ACC112 (cell line): Measurements from ENCODE around the gene RAB31.

ENCODE experiments used
- H2AFZ ChIP-seq: fragments of 200-600 bp; sonication (generic); one replicate; pipeline ENCODE4 v1.6.0; 2017; ENCODE audit warnings: antibody characterized with exemption, low read length; ENCODE audit not compliant: unreplicated experiment
- H3K27ac ChIP-seq: fragments of 200-600 bp; sonication (generic); 2 replicates; pipeline ENCODE4 v1.5.1; 2014; ENCODE audit warnings: low read depth, mild to moderate bottlenecking, antibody characterized with exemption, low read length, moderate library complexity
- H3K27me3 ChIP-seq: fragments of 200-600 bp; sonication (generic); 2 replicates; pipeline ENCODE4 v1.6.1; 2014; ENCODE audit warnings: mild to moderate bottlenecking, antibody characterized with exemption, low read length, moderate library complexity, mixed read lengths; ENCODE audit not compliant: insufficient read depth
- H3K36me3 ChIP-seq: fragments of 200-600 bp; sonication (generic); 2 replicates; pipeline ENCODE4 v1.6.1; 2016; ENCODE audit warnings: mild to moderate bottlenecking, antibody characterized with exemption, low read length, moderate library complexity, mixed read lengths; ENCODE audit not compliant: insufficient read depth
- H3K4me1 ChIP-seq: fragments of 200-600 bp; sonication (generic); one replicate; pipeline ENCODE4 v1.6.1; 2016; ENCODE audit warnings: low read length, mixed read lengths; ENCODE audit not compliant: insufficient read depth, unreplicated experiment, control insufficient read depth
- H3K4me3 ChIP-seq: fragments of 200-600 bp; sonication (generic); 2 replicates; pipeline ENCODE4 v1.5.1; 2014; ENCODE audit warnings: mild to moderate bottlenecking, low read depth, low read length
- H3K79me2 ChIP-seq: fragments of 200-600 bp; sonication (generic); one replicate; pipeline ENCODE4 v1.6.0; 2016; ENCODE audit warnings: low read length; ENCODE audit not compliant: control insufficient read depth, unreplicated experiment, insufficient read depth

Gene RAB31

DNA sequence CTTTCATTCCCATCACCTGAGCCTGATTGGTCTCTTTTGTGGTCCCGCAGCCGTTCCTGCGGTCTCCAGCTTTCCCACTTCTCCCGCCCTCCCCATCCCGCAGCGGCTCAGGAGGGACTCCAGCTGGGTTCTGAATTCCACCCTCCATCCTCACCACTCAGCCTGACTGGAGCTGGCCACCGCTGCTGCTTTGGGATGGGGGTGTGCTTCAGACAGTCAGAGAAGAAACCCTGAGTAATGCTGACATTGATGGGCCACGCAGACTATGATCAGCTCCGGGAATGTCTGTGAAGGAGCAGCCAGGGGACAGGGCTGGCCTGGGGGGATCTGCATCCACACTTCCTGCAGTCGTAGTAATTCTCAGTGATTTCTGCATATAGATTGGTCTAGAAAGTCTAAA is 131.8 kb downstream of the RAB31 start:
- no peaks in the 10 kb centered on the region for H3K79me2 ChIP-seq
- H3K27me3 ChIP-seq, result no peaks in the 10 kb centered on the region
- H3K27ac ChIP-seq, result no peak overlapping the region
- H3K4me1 ChIP-seq, result no peaks in the 10 kb centered on the region
- H3K4me3 ChIP-seq, result no peak overlapping the region
- no peak overlapping the region for H2AFZ ChIP-seq
- no peaks in the 10 kb centered on the region for H3K36me3 ChIP-seq

DNA sequence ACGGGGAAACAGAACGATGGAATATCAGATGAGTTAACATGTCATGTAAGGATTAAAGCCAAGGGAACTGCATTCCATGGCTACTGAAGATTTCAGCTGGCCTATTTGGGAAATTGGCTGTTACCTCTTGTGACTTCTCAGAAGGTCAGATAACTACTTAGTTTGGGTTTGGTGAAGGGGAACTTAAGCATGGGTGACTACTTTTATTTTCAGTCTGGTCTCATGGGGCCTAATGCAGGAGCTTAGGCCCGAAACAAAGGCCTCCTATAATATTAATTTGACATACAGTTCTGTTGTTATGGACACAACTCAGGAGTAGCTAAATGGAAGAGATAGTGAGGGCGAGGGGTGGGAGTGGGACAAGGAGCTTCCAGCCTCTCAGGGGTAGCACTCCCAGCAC is 133.7 kb downstream of the RAB31 start:
- Histone ChIP-seq H2AFZ (no peak overlapping the region), H3K36me3 (no peaks in the 10 kb centered on the region), H3K79me2 (no peaks in the 10 kb centered on the region), H3K27me3 (no peaks in the 10 kb centered on the region), H3K4me3 (no peak overlapping the region), H3K27ac (no peak overlapping the region), H3K4me1 (peaks cover 8% of the 10 kb centered on the region)

DNA sequence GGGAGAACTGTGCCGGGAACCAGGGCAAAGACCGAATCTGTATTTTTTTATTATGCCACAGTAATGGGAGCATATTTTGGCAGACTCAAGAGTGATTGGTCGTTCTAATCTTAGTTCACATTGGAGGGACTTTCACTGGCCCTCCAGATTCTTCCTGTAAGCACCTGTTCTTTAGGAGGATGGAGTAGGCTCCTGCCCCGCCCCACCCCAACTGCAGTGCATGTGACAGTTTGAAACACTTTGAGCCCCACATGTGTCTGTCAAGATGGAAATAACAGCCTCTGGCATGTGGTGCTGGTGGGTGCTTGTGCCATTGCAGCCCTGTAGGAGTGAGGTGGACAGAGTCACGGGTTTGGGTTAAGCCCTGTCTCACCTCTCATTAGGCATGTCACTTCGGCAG is 134.3 kb downstream of the RAB31 start:
- Histone ChIP-seq H3K4me1 (peaks cover 10% of the 10 kb centered on the region), H3K27ac (no peak overlapping the region), H3K36me3 (no peaks in the 10 kb centered on the region), H3K27me3 (no peaks in the 10 kb centered on the region), H3K79me2 (no peaks in the 10 kb centered on the region), H3K4me3 (no peak overlapping the region), H2AFZ (no peak overlapping the region)

DNA sequence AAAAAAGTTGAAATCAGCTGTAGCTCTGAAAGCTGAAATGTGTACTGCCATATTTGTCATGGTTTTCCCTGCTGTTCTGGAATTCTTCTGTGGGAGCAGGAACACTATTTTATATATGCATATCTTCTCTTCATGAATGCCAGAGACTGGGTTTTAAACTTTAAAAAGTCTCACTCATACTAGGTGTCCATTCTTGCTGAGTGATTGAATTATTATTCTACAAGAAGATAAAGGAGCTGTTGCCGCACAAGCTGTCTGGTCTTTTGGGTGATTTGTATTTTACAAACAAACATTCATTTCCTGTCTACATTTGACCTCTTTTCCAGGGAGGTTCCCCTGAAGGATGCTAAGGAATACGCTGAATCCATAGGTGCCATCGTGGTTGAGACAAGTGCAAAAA is 137.2 kb downstream of the RAB31 start:
- Histone ChIP-seq H3K79me2 (no peaks in the 10 kb centered on the region), H3K4me1 (peaks cover 14% of the 10 kb centered on the region), H3K27ac (no peak overlapping the region), H2AFZ (no peak overlapping the region), H3K36me3 (no peaks in the 10 kb centered on the region), H3K4me3 (no peak overlapping the region), H3K27me3 (no peaks in the 10 kb centered on the region)

DNA sequence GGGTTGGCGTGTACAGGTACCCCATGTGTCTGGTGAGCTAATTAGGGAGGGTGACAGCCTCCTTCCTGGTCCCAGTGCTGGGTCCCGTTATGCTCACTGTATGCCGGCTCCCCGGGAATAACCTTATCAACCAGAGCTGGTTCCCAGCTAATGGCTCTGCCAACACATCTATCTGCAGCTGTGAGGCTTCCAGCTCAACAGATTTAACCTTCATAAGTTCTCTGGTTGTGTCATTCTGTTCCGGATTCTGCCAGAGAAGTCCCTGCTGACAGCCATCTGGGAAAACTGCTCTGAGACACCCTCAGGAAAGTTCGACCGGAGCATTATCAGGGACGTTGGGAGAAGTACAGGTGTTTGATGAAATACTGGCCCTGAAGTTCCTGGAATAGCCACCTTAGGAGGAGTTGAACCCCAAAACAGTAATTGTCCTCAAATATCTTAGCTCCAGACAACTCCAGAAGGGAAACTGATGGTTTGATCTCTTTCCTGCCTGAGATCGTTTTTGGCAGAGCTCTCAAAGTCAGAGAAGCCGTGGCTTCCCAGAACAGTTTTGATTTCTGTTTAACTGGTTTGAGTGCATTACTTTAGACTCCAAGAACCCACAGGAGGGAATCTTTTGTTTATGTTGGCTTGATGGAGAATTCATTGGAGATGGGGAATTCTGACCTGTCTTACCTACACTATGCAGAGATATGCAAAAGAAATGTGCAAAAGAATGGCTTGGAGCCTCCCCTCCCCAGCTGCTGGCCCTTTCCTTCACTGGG is 138.2 kb downstream of the RAB31 start:
- H3K4me1 ChIP-seq, result peaks cover 20% of the 10 kb centered on the region
- no peak overlapping the region for H3K27ac ChIP-seq
- no peaks in the 10 kb centered on the region for H3K79me2 ChIP-seq
- no peak overlapping the region for H2AFZ ChIP-seq
- no peaks in the 10 kb centered on the region for H3K36me3 ChIP-seq
- no peak overlapping the region for H3K4me3 ChIP-seq
- no peaks in the 10 kb centered on the region for H3K27me3 ChIP-seq

DNA sequence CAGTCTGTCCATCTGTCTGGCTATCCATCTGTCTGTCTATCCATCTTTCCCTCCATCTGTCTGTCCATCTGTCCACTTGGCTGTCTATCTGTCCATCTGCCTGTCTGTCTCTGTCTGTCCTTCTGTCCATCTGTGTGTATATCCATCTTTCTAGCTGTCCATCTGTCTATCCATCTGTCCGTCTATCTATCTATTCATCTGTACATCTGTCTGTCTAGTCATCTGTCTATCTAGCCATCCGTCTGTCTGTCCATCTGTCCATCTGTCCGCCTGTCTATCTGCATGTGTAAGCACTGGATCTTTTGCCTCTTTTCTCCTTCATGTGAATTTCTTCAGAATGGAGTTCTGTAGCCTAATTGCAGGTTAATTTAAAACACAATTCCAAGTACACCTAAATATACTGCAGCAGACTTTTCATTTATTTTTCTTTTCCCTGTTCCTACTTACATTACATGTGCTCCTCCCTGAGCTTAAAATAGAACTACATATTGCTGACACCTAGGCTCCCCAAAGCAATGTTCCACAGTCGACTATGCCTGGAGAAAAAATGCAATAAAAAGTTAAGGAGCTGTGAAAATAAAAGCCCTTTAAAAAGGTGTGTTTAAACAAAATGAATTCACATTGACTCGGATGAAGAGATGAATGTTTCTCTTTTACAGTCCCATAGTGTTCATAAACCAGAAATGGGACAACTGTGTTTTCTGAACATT is 140.2 kb downstream of the RAB31 start:
- H3K36me3 ChIP-seq, result no peaks in the 10 kb centered on the region

GRCh38 chr18:9849407-9850283 is 141.5 kb downstream of the RAB31 start:
- Histone ChIP-seq H3K4me3 (no peak overlapping the region), H3K27ac (no peak overlapping the region), H3K4me1 (peaks cover 32% of the 10 kb centered on the region), H2AFZ (no peak overlapping the region), H3K36me3 (no peaks in the 10 kb centered on the region), H3K79me2 (no peaks in the 10 kb centered on the region), H3K27me3 (no peaks in the 10 kb centered on the region)

More for the DNA sequence above, 140.2 kb downstream of the RAB31 start:
- H3K79me2 ChIP-seq, result no peaks in the 10 kb centered on the region
- H3K4me1 ChIP-seq, result peaks cover 30% of the 10 kb centered on the region
- no peak overlapping the region for H3K27ac ChIP-seq
- no peak overlapping the region for H3K4me3 ChIP-seq
- no peak overlapping the region for H2AFZ ChIP-seq
- no peaks in the 10 kb centered on the region for H3K27me3 ChIP-seq

GRCh38 chr18:9850309-9850708 is 142.2 kb downstream of the RAB31 start:
- H3K79me2 ChIP-seq, result no peaks in the 10 kb centered on the region
- H3K27ac ChIP-seq, result no peak overlapping the region
- no peak overlapping the region for H3K4me3 ChIP-seq
- no peak overlapping the region for H2AFZ ChIP-seq
- no peaks in the 10 kb centered on the region for H3K27me3 ChIP-seq
- H3K36me3 ChIP-seq, result no peaks in the 10 kb centered on the region
- H3K4me1 ChIP-seq, result peaks cover 38% of the 10 kb centered on the region

DNA sequence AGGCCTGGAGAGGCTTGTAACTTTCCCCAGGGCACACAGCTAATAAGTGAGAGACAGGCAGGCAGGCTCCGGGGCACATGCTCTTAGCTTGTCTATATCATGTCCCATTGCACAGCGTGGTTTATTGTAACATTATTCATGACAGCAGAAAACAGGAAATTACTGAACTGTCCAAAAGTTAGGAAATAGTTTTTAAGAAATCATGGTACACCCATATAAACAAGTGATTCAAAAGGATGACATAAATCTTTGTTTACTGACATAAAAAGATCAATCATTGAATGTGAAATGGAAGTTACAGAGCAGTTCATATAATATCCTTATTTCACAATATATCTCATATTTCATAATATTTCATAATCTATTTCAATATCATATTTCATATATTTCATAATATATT is 143.4 kb downstream of the RAB31 start:
- Histone ChIP-seq H3K36me3 (no peaks in the 10 kb centered on the region; the same call in 1 of the 2 replicates), H3K79me2 (no peaks in the 10 kb centered on the region), H3K4me3 (no peak overlapping the region; the same call in 1 of the 2 replicates), H3K4me1 (peaks cover 32% of the 10 kb centered on the region), H2AFZ (no peak overlapping the region), H3K27me3 (no peaks in the 10 kb centered on the region), H3K27ac (peak overlapping the region; percentile 48)

- H3K4me1 ChIP-seq, result peaks cover 28% of the 10 kb centered on the region
- no peaks in the 10 kb centered on the region for H3K27me3 ChIP-seq
- H3K27ac ChIP-seq, result peak overlapping the region; percentile 60
- no peak overlapping the region for H3K4me3 ChIP-seq
- no peaks in the 10 kb centered on the region for H3K79me2 ChIP-seq
- no peak overlapping the region for H2AFZ ChIP-seq
- H3K36me3 ChIP-seq, result no peaks in the 10 kb centered on the region; the same call in 1 of the 2 replicates
Measured at GRCh38 chr18:9852266-9853081, 144.4 kb downstream of the RAB31 start.
